ENCODE measurements around the gene ST6GALNAC3. TPM values are rescaled to one million over a fixed set of nuclear protein-coding genes. Genes with fewer than 3 reads are reported as not detected.

The ST6GALNAC3 gene
- total and polyA plus RNA-seq, 2 donors: 1.2 to 1.8 TPM

DNA sequence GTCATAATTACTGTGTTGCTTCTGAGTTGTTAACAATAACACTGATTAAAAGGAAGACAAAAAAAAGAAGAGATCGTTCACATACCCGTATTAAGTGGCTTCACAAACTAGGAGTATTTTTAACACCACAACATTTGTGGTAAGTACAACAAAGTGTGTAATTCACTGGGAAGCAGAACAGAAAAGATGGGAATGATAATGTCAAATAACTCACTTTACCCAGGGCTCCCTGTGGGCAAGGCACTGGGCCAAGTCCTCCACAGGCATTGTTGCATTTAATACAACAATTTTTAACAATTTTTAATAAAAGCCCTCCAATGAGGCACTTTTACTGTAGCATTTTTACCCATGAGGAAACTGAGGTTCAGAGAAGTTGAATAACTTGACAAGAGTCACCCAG lies 407.7 kb downstream of the ST6GALNAC3 start:
- no peaks in the 10 kb centered on the region for H3K27me3 ChIP-seq (ENCODE audit: control insufficient read depth in 2 of 2, insufficient read depth in 1 of 2, low read length in 1 of 2)
- H3K36me3 ChIP-seq (ENCODE audit: control insufficient read depth in 2 of 2, insufficient read depth in 2 of 2, low read length in 1 of 2): no peaks in the 10 kb centered on the region

DNA sequence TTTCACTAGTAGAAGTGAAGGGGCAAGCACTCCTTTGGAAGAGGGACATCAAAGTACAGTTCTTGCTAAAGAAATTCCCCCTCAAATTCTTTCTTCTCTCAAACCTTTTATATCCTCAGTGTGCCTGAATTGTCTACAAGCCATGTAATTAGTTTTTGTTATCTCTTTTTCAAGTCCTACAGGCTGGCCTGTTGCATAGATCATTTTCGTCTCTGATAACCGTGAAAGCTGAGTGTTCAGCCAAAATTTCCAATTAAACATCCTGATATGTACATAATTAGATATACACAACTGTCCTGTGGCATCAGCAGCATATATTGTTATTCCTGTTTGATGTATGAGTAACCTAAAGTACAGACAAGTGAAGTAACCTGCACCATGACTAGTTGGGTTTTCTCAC lies 417.2 kb downstream of the ST6GALNAC3 start:
- Histone ChIP-seq H3K4me3 (ENCODE audit: low read length in 2 of 2) (no peak overlapping the region), H3K36me3 (ENCODE audit: control insufficient read depth in 2 of 2, insufficient read depth in 2 of 2, low read length in 1 of 2) (no peaks in the 10 kb centered on the region), H3K27me3 (ENCODE audit: control insufficient read depth in 2 of 2, insufficient read depth in 1 of 2, low read length in 1 of 2) (no peaks in the 10 kb centered on the region), H3K27ac (ENCODE audit: low read depth in 1 of 2, low read length in 1 of 2) (no peak overlapping the region), H3K4me1 (ENCODE audit: control insufficient read depth in 2 of 2, insufficient read depth in 2 of 2, low read length in 2 of 2) (no peaks in the 10 kb centered on the region), H3K9me3 (ENCODE audit: control insufficient read depth in 2 of 2, insufficient read depth in 1 of 2, low read length in 1 of 2) (no peaks in the 10 kb centered on the region)
- DNase-seq (ENCODE audit: low read depth in 6 of 9, low spot score in 9 of 9): no peak
- 100% methylated on average over 2 of the region's 2 CpGs for WGBS

More for the DNA sequence above, 407.7 kb downstream of the ST6GALNAC3 start:
- H3K4me1 ChIP-seq (ENCODE audit: control insufficient read depth in 2 of 2, insufficient read depth in 2 of 2, low read length in 2 of 2): no peaks in the 10 kb centered on the region
- H3K4me3 ChIP-seq (ENCODE audit: low read length in 2 of 2): no peak overlapping the region
- H3K27ac ChIP-seq (ENCODE audit: low read depth in 1 of 2, low read length in 1 of 2): no peak overlapping the region
- WGBS: 89% methylated on average over 2 of the region's 2 CpGs
- no peaks in the 10 kb centered on the region for H3K9me3 ChIP-seq (ENCODE audit: control insufficient read depth in 2 of 2, insufficient read depth in 1 of 2, low read length in 1 of 2)
- DNase-seq (ENCODE audit: low read depth in 6 of 9, low spot score in 9 of 9): no peak

DNA sequence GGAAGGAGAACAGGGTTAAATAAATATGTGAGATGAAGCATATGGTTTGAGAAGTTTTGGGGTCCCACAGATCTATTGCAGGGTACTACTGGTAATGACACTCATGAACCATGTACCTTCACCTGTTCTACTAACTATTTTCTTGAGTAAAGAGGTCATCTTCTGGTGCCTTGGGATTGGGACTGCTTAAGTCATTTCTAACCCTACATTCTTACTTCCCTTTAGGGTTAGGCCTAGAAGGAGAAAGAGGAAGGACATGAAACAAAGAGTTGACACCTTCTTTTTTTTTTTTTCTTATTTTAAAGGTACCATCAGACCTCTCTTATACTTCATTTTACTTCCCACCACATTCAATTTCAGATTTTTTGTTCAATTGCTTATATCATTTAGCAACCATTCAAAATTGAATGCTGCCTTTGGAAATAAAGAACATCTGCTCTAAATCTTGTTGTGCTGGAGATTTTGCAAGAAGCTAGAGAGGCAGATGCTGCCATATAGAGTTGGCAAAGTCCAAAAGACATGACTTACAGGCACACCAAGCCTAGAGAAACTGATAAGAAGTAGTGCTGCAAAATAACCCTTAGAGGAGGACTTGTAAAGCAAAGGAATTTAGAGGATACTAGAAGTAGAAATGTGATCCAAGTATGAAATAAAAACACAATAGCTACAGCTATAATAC lies 418.3 kb downstream of the ST6GALNAC3 start:
- no peak overlapping the region for H3K4me3 ChIP-seq (ENCODE audit: low read length in 2 of 2)
- no peaks in the 10 kb centered on the region for H3K4me1 ChIP-seq (ENCODE audit: control insufficient read depth in 2 of 2, insufficient read depth in 2 of 2, low read length in 2 of 2)
- no peaks in the 10 kb centered on the region for H3K27me3 ChIP-seq (ENCODE audit: control insufficient read depth in 2 of 2, insufficient read depth in 1 of 2, low read length in 1 of 2)
- no peak overlapping the region for H3K27ac ChIP-seq (ENCODE audit: low read depth in 1 of 2, low read length in 1 of 2)
- no peak for DNase-seq (ENCODE audit: low read depth in 6 of 9, low spot score in 9 of 9)
- H3K9me3 ChIP-seq (ENCODE audit: control insufficient read depth in 2 of 2, insufficient read depth in 1 of 2, low read length in 1 of 2): no peaks in the 10 kb centered on the region
- H3K36me3 ChIP-seq (ENCODE audit: control insufficient read depth in 2 of 2, insufficient read depth in 2 of 2, low read length in 1 of 2): no peaks in the 10 kb centered on the region

DNA sequence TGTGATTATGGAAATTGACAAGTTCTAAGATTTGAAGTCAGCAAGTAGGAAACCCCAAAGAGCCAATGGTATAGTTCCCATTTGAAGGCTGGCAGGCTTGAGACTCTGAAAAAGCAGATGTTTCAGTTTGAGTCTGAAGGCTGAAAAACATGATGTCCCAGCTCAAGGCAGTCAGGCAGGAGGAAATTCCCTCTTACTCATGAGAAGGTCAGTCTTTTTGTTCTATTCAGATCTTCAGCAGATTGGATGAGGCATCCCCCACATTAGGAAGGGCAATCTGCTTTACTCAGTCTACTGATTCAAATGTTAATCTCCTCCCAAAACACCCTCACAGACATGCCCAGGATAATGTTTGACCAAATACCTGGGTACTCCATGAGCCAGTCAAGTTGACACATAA lies 420.3 kb downstream of the ST6GALNAC3 start:
- no peak overlapping the region for H3K27ac ChIP-seq (ENCODE audit: low read depth in 1 of 2, low read length in 1 of 2)
- H3K36me3 ChIP-seq (ENCODE audit: control insufficient read depth in 2 of 2, insufficient read depth in 2 of 2, low read length in 1 of 2): no peaks in the 10 kb centered on the region
- no peaks in the 10 kb centered on the region for H3K27me3 ChIP-seq (ENCODE audit: control insufficient read depth in 2 of 2, insufficient read depth in 1 of 2, low read length in 1 of 2)
- H3K4me3 ChIP-seq (ENCODE audit: low read length in 2 of 2): no peak overlapping the region
- H3K9me3 ChIP-seq (ENCODE audit: control insufficient read depth in 2 of 2, insufficient read depth in 1 of 2, low read length in 1 of 2): no peaks in the 10 kb centered on the region
- DNase-seq (ENCODE audit: low read depth in 6 of 9, low spot score in 9 of 9): peak in 1 of 9 donors; percentile 24
- no peaks in the 10 kb centered on the region for H3K4me1 ChIP-seq (ENCODE audit: control insufficient read depth in 2 of 2, insufficient read depth in 2 of 2, low read length in 2 of 2)

DNA sequence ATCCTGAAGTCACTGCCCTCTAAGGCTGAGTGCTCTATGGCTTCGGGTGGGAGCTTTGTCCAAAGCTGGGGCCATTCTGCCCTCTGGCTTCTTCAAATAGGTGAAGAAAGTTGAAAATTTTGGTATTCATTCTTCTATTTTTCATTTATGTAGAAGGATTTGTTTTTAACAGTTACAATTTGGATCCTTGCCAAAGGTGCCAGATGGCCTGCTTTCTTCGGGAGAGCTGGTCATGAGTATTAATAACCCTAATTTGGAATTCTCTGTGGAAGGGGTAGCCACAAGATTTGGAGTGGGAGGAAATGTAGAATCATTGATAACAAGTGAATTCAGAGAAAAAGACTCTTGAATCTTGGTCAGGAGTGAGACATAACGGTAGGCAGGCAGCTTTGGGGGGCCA lies 422.3 kb downstream of the ST6GALNAC3 start:
- no peaks in the 10 kb centered on the region for H3K27me3 ChIP-seq (ENCODE audit: control insufficient read depth in 2 of 2, insufficient read depth in 1 of 2, low read length in 1 of 2)
- 70% methylated on average over 3 of the region's 3 CpGs for WGBS
- no peaks in the 10 kb centered on the region for H3K9me3 ChIP-seq (ENCODE audit: control insufficient read depth in 2 of 2, insufficient read depth in 1 of 2, low read length in 1 of 2)
- peaks cover 0 to 4% of the 10 kb centered on the region in 2 donors for H3K4me1 ChIP-seq (ENCODE audit: control insufficient read depth in 2 of 2, insufficient read depth in 2 of 2, low read length in 2 of 2)
- no peak overlapping the region for H3K27ac ChIP-seq (ENCODE audit: low read depth in 1 of 2, low read length in 1 of 2)
- no peak for DNase-seq (ENCODE audit: low read depth in 6 of 9, low spot score in 9 of 9)
- H3K4me3 ChIP-seq (ENCODE audit: low read length in 2 of 2): no peak overlapping the region
- no peaks in the 10 kb centered on the region for H3K36me3 ChIP-seq (ENCODE audit: control insufficient read depth in 2 of 2, insufficient read depth in 2 of 2, low read length in 1 of 2)

DNA sequence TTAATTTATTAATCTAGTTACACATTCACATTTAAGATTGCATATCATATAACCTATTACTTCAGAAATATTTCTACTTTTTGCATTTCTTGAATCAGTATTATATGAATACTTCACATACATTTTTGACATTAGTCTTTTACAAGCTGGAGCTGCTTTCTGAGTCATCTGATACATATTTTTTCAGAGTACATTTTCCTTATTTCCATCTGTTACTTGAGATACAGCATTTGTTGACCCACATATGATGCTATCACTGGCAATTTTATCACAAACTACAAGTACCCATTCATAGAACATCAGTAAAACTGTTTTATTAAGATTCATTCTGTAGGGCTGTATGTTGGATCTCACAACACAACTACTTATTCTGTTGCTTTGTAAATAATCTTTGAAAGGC lies 425.6 kb downstream of the ST6GALNAC3 start:
- Histone ChIP-seq H3K27me3 (ENCODE audit: control insufficient read depth in 2 of 2, insufficient read depth in 1 of 2, low read length in 1 of 2) (no peaks in the 10 kb centered on the region), H3K36me3 (ENCODE audit: control insufficient read depth in 2 of 2, insufficient read depth in 2 of 2, low read length in 1 of 2) (no peaks in the 10 kb centered on the region), H3K4me3 (ENCODE audit: low read length in 2 of 2) (no peak overlapping the region), H3K9me3 (ENCODE audit: control insufficient read depth in 2 of 2, insufficient read depth in 1 of 2, low read length in 1 of 2) (no peaks in the 10 kb centered on the region), H3K4me1 (ENCODE audit: control insufficient read depth in 2 of 2, insufficient read depth in 2 of 2, low read length in 2 of 2) (peaks cover 0 to 4% of the 10 kb centered on the region in 2 donors), H3K27ac (ENCODE audit: low read depth in 1 of 2, low read length in 1 of 2) (no peak overlapping the region)
- no peak for DNase-seq (ENCODE audit: low read depth in 6 of 9, low spot score in 9 of 9)

DNA sequence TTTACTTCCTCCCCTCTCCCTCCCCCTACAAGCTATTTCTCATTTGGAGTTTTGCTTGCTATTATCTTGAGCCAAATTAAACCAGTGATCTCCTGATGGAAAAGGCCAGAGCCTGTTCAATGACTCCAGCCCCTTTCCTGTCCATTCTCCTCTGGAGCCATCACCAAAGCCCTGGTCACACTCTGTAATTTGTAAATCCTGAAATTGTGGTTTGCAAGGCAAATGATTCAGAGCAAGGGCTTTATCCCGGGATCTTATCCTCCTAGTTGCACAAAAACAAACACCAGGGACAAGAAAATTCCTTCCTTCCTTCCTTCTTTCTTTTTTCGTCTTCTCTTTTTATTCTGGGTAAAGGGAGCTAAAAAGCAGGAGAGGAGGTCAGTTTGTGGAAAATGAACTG lies 426.6 kb downstream of the ST6GALNAC3 start:
- Histone ChIP-seq H3K4me1 (ENCODE audit: control insufficient read depth in 2 of 2, insufficient read depth in 2 of 2, low read length in 2 of 2) (peaks cover 0 to 4% of the 10 kb centered on the region in 2 donors), H3K27ac (ENCODE audit: low read depth in 1 of 2, low read length in 1 of 2) (no peak overlapping the region), H3K9me3 (ENCODE audit: control insufficient read depth in 2 of 2, insufficient read depth in 1 of 2, low read length in 1 of 2) (no peaks in the 10 kb centered on the region), H3K4me3 (ENCODE audit: low read length in 2 of 2) (no peak overlapping the region), H3K27me3 (ENCODE audit: control insufficient read depth in 2 of 2, insufficient read depth in 1 of 2, low read length in 1 of 2) (no peaks in the 10 kb centered on the region), H3K36me3 (ENCODE audit: control insufficient read depth in 2 of 2, insufficient read depth in 2 of 2, low read length in 1 of 2) (no peaks in the 10 kb centered on the region)
- DNase-seq (ENCODE audit: low read depth in 6 of 9, low spot score in 9 of 9): no peak
- WGBS: 64% methylated on average over 2 of the region's 2 CpGs

DNA sequence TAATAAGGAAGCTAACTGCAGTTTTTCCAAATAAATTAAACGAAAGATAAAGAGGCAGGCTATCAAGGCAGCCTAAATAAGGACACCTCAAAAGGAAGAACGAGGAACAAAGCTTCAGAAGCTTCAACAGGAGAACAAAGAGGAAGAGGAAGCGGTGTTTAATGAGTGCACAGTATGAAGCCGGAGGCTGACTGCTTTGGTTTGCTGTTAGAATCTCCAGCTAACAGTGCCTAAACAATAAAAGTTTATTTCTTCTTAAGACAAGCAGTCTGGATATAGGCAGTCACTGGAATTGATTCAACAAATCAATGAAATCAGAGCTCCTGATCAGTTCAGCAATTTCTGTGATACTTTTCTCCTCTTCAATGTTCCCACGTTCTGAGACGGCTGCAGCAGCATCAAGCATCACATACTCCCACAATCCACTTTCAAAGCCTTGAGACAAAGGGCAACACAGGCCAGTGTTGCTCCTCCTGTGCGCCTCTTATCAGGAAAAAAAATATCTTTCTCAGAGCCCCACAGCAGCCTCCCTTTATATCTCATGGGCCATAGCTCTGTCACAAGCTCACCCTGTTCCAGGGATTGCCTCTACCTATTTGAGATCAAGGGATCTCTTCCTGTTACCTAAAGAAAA lies 427.2 kb downstream of the ST6GALNAC3 start:
- Histone ChIP-seq H3K9me3 (ENCODE audit: control insufficient read depth in 2 of 2, insufficient read depth in 1 of 2, low read length in 1 of 2) (no peaks in the 10 kb centered on the region), H3K36me3 (ENCODE audit: control insufficient read depth in 2 of 2, insufficient read depth in 2 of 2, low read length in 1 of 2) (no peaks in the 10 kb centered on the region), H3K27ac (ENCODE audit: low read depth in 1 of 2, low read length in 1 of 2) (no peak overlapping the region), H3K4me1 (ENCODE audit: control insufficient read depth in 2 of 2, insufficient read depth in 2 of 2, low read length in 2 of 2) (peaks cover 0 to 4% of the 10 kb centered on the region in 2 donors), H3K27me3 (ENCODE audit: control insufficient read depth in 2 of 2, insufficient read depth in 1 of 2, low read length in 1 of 2) (no peaks in the 10 kb centered on the region), H3K4me3 (ENCODE audit: low read length in 2 of 2) (no peak overlapping the region)
- DNase-seq (ENCODE audit: low read depth in 6 of 9, low spot score in 9 of 9): peak in 6 of 9 donors; percentile 9 to 68 (median 24)
- WGBS: 55% methylated on average over 7 of the region's 7 CpGs

DNA sequence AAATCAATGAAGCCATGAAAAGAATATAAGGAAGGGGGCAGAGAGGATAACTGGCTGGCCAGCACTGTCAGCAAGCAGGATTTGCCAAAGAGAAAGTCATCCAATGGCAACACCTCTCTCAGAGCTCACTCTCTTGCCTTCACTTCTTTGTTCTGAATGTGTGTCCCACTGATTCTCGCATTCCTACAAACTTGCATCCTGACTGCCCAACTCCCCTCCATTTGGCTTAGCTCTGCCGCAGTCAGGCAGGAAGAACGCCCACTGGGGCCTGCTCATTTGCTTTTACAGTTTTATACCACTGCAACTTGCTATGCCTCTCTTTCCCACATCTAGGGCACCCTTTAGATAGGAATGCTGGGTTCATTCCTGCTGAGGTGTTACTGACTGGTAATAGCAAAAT lies 428.6 kb downstream of the ST6GALNAC3 start:
- Histone ChIP-seq H3K4me3 (ENCODE audit: low read length in 2 of 2) (no peak overlapping the region), H3K4me1 (ENCODE audit: control insufficient read depth in 2 of 2, insufficient read depth in 2 of 2, low read length in 2 of 2) (peaks cover 0 to 4% of the 10 kb centered on the region in 2 donors), H3K9me3 (ENCODE audit: control insufficient read depth in 2 of 2, insufficient read depth in 1 of 2, low read length in 1 of 2) (no peaks in the 10 kb centered on the region), H3K27ac (ENCODE audit: low read depth in 1 of 2, low read length in 1 of 2) (no peak overlapping the region), H3K36me3 (ENCODE audit: control insufficient read depth in 2 of 2, insufficient read depth in 2 of 2, low read length in 1 of 2) (no peaks in the 10 kb centered on the region), H3K27me3 (ENCODE audit: control insufficient read depth in 2 of 2, insufficient read depth in 1 of 2, low read length in 1 of 2) (no peaks in the 10 kb centered on the region)
- DNase-seq (ENCODE audit: low read depth in 6 of 9, low spot score in 9 of 9): no peak
- 98% methylated on average over 3 of the region's 3 CpGs for WGBS
